HEK293 (cell line): Measurements from ENCODE around the gene SYNJ2.

ENCODE experiments used
- CTCF ChIA-PET: fragments of 350-600 bp; formaldehyde crosslinking; extraction: SDS; loops from one replicate; lab custom pipeline; 2021; ENCODE audit warnings: antibody characterized with exemption; lab: Yijun Ruan, JAX
- POLR2A ChIA-PET: fragments of 300-600 bp; formaldehyde crosslinking; extraction: SDS; loops from one replicate; lab custom pipeline; 2020; ENCODE audit warnings: antibody characterized with exemption, inconsistent platforms; lab: Yijun Ruan, JAX
- H3K27ac ChIP-seq: fragments of 200-500 bp; sonication (Bioruptor generic); 2 replicates; pipeline ENCODE4 v1.5.1; 2014; ENCODE audit warnings: low read depth, low read length, control low read depth, inconsistent platforms; ENCODE audit errors: extremely low read depth
- H3K36me3 ChIP-seq, 2 experiments: fragments of 200-500 bp in 1 of 2; sonication (Bioruptor generic) in 1 of 2; 1 replicate in 1 of 2; 2 replicates in 1 of 2; pipeline ENCODE4 v1.5.1; 2014 to 2017; ENCODE audit warnings: inconsistent platforms in 2 of 2, low read length in 2 of 2; ENCODE audit not compliant: control insufficient read depth in 2 of 2, insufficient read depth in 1 of 2
- H3K4me1 ChIP-seq: fragments of 200-500 bp; sonication (Bioruptor generic); 2 replicates; pipeline ENCODE4 v1.5.1; 2014; ENCODE audit warnings: mild to moderate bottlenecking, low read length, inconsistent platforms; ENCODE audit not compliant: control insufficient read depth, insufficient read depth
- H3K4me3 ChIP-seq: 2 replicates; pipeline ENCODE4 v1.5.1; 2011; ENCODE audit warnings: low read depth, mild to moderate bottlenecking, control low read depth, low read length, moderate library complexity
- H3K9me3 ChIP-seq: fragments of 200-500 bp; sonication (Bioruptor generic); 2 replicates; pipeline ENCODE4 v1.5.1; 2014; ENCODE audit warnings: low read depth, low read length, inconsistent platforms; ENCODE audit not compliant: control insufficient read depth, insufficient read depth
- CTCF ChIP-seq: fragments of 450-650 bp; formaldehyde crosslinking; IDR thresholded peaks from 2 replicates; pipeline ENCODE4 v1.5.1; 2016; ENCODE audit warnings: missing biosample characterization, missing genetic modification characterization
- GFI1B ChIP-seq: fragments of 450-650 bp; formaldehyde crosslinking; IDR thresholded peaks from 2 replicates; pipeline ENCODE4 v1.5.1; 2016; ENCODE audit warnings: missing biosample characterization, missing genetic modification characterization
- KLF10 ChIP-seq: fragments of 450-650 bp; IDR thresholded peaks from 2 replicates; pipeline ENCODE4 v1.5.1; 2018; ENCODE audit warnings: missing biosample characterization, mild to moderate bottlenecking, missing genetic modification characterization
- MEIS1 ChIP-seq: sonication (generic); formaldehyde crosslinking; IDR thresholded peaks from 2 replicates; pipeline ENCODE4 v1.8.1; 2022; ENCODE audit warnings: missing genetic modification reagents, mild to moderate bottlenecking, borderline replicate concordance
- PRDM10 ChIP-seq: fragments of 450-650 bp; formaldehyde crosslinking; IDR thresholded peaks from 2 replicates; pipeline ENCODE4 v1.5.1; 2016; ENCODE audit warnings: missing biosample characterization, missing genetic modification characterization
- SCRT2 ChIP-seq: fragments of 450-650 bp; formaldehyde crosslinking; IDR thresholded peaks from 2 replicates; pipeline ENCODE4 v1.5.1; 2016; ENCODE audit warnings: missing biosample characterization, missing genetic modification characterization
- TCF7L2 ChIP-seq: IDR thresholded peaks from 2 replicates; pipeline ENCODE4 v1.6.1; 2011; ENCODE audit warnings: low read depth, mild to moderate bottlenecking, inconsistent platforms, low read length, moderate library complexity, borderline replicate concordance
- WT1 ChIP-seq: fragments of 450-650 bp; formaldehyde crosslinking; IDR thresholded peaks from 2 replicates; pipeline ENCODE4 v1.5.1; 2016; ENCODE audit warnings: missing biosample characterization, missing genetic modification characterization
- ZBTB7A ChIP-seq: fragments of 450-650 bp; formaldehyde crosslinking; IDR thresholded peaks from 2 replicates; pipeline ENCODE4 v1.5.1; 2016; ENCODE audit warnings: low read depth, missing biosample characterization, missing genetic modification characterization
- ZEB2 ChIP-seq: fragments of 450-650 bp; formaldehyde crosslinking; IDR thresholded peaks from 2 replicates; pipeline ENCODE4 v1.5.1; 2016; ENCODE audit warnings: missing biosample characterization, missing genetic modification characterization
- ZFP69B ChIP-seq: fragments of 450-650 bp; formaldehyde crosslinking; IDR thresholded peaks from 2 replicates; pipeline ENCODE4 v1.5.1; 2016; ENCODE audit warnings: missing biosample characterization, missing genetic modification characterization
- ZNF223 ChIP-seq: fragments of 450-650 bp; formaldehyde crosslinking; IDR thresholded peaks from 2 replicates; pipeline ENCODE4 v1.5.1; 2016; ENCODE audit warnings: missing biosample characterization, missing genetic modification characterization
- ZNF239 ChIP-seq: fragments of 450-650 bp; formaldehyde crosslinking; IDR thresholded peaks from 2 replicates; pipeline ENCODE4 v1.5.1; 2016; ENCODE audit warnings: missing biosample characterization, missing genetic modification characterization
- ZNF302 ChIP-seq: fragments of 450-650 bp; formaldehyde crosslinking; IDR thresholded peaks from 2 replicates; pipeline ENCODE4 v1.5.1; 2016; ENCODE audit warnings: missing biosample characterization, missing genetic modification characterization, low read depth
- ZNF48 ChIP-seq: fragments of 450-650 bp; formaldehyde crosslinking; IDR thresholded peaks from 2 replicates; pipeline ENCODE4 v1.5.1; 2016; ENCODE audit warnings: missing biosample characterization, missing genetic modification characterization
- ZNF521 ChIP-seq: fragments of 450-650 bp; formaldehyde crosslinking; IDR thresholded peaks from 2 replicates; pipeline ENCODE4 v1.5.1; 2017; ENCODE audit warnings: missing biosample characterization, mild to moderate bottlenecking, missing genetic modification characterization
- ZNF529 ChIP-seq: fragments of 450-650 bp; formaldehyde crosslinking; IDR thresholded peaks from 2 replicates; pipeline ENCODE4 v1.5.1; 2017; ENCODE audit warnings: missing genetic modification characterization, missing biosample characterization; ENCODE audit not compliant: insufficient replicate concordance
- ZNF571 ChIP-seq: fragments of 450-650 bp; formaldehyde crosslinking; IDR thresholded peaks from 2 replicates; pipeline ENCODE4 v1.5.0; 2017; ENCODE audit warnings: missing biosample characterization, missing genetic modification characterization
- ZNF580 ChIP-seq: fragments of 450-650 bp; formaldehyde crosslinking; IDR thresholded peaks from 2 replicates; pipeline ENCODE4 v1.5.1; 2016; ENCODE audit warnings: missing biosample characterization, missing genetic modification characterization
- TF ChIP-seq, protein P1 (sequence below): fragments of 450-650 bp; formaldehyde crosslinking; IDR thresholded peaks from 2 replicates; pipeline ENCODE4 v1.5.1; 2016; ENCODE audit warnings: missing biosample characterization, missing genetic modification characterization
- TF ChIP-seq, protein P2 (sequence below): fragments of 450-650 bp; formaldehyde crosslinking; IDR thresholded peaks from 2 replicates; pipeline ENCODE4 v1.5.1; 2017; ENCODE audit warnings: missing biosample characterization, missing genetic modification characterization

The SYNJ2 gene

GRCh38 chr6:158057213-158057987 is 75.7 kb downstream of the SYNJ2 start:
- Histone ChIP-seq H3K36me3 (peaks cover 0 to 38% of the 10 kb centered on the region in 2 experiments; a peak in 1 of 3 replicates), H3K4me3 (no peak overlapping the region), H3K9me3 (no peaks in the 10 kb centered on the region), H3K27ac (no peak overlapping the region), H3K4me1 (no peaks in the 10 kb centered on the region)
- TF ChIP-seq CTCF (tag by site-specific recombination) (no peak), ZNF529 (tag by site-specific recombination) (no peak), ZNF223 (0 out of 2 replicates have a peak, but pooled peaks have one; percentile 36), GFI1B (tag by site-specific recombination) (no peak), ZNF48 (tag by site-specific recombination) (no peak)
- POLR2A ChIA-PET = interaction anchor here (0.6 to 1.5 kb wide), 3 partner anchors 15 to 17 kb away, joined by 3 to 4 read pairs (median 4); no protein-coding TSS in a partner anchor
- CTCF ChIA-PET = interaction anchor here (0.6 to 1.5 kb wide), 4 partner anchors 8 to 30 kb away, joined by 3 to 4 read pairs (median 4); no protein-coding TSS in a partner anchor

- no peak overlapping the region for H3K27ac ChIP-seq
- POLR2A ChIA-PET = interaction anchor here (1.5 kb wide), 1 partner anchor 17 kb away, joined by 4 read pairs; no protein-coding TSS in a partner anchor
- TF ChIP-seq ZNF521 (tag by site-specific recombination) = no peak
- TF ChIP-seq ZFP69B (tag by site-specific recombination) = no peak
- TF ChIP-seq, protein P1, sequence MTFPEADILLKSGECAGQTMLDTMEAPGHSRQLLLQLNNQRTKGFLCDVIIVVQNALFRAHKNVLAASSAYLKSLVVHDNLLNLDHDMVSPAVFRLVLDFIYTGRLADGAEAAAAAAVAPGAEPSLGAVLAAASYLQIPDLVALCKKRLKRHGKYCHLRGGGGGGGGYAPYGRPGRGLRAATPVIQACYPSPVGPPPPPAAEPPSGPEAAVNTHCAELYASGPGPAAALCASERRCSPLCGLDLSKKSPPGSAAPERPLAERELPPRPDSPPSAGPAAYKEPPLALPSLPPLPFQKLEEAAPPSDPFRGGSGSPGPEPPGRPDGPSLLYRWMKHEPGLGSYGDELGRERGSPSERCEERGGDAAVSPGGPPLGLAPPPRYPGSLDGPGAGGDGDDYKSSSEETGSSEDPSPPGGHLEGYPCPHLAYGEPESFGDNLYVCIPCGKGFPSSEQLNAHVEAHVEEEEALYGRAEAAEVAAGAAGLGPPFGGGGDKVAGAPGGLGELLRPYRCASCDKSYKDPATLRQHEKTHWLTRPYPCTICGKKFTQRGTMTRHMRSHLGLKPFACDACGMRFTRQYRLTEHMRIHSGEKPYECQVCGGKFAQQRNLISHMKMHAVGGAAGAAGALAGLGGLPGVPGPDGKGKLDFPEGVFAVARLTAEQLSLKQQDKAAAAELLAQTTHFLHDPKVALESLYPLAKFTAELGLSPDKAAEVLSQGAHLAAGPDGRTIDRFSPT (tag by site-specific recombination) = no peak
- TF ChIP-seq CTCF (tag by site-specific recombination) = no peak
- TF ChIP-seq ZBTB7A (tag by site-specific recombination) = no peak
- no peak for TF ChIP-seq ZEB2
- TF ChIP-seq ZNF580 (tag by site-specific recombination) = no peak
- no peak for TF ChIP-seq PRDM10
- TF ChIP-seq ZNF239 (tag by site-specific recombination) = no peak
- TF ChIP-seq ZNF302 = no peak
- no peak for TF ChIP-seq ZNF571 (tag by site-specific recombination)
- TF ChIP-seq, protein P2, sequence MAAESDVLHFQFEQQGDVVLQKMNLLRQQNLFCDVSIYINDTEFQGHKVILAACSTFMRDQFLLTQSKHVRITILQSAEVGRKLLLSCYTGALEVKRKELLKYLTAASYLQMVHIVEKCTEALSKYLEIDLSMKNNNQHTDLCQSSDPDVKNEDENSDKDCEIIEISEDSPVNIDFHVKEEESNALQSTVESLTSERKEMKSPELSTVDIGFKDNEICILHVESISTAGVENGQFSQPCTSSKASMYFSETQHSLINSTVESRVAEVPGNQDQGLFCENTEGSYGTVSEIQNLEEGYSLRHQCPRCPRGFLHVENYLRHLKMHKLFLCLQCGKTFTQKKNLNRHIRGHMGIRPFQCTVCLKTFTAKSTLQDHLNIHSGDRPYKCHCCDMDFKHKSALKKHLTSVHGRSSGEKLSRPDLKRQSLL = no peak
- no peak for TF ChIP-seq KLF10 (tag by site-specific recombination)
- TF ChIP-seq WT1 (tag by site-specific recombination) = no peak
- TF ChIP-seq TCF7L2 = no peak
- TF ChIP-seq SCRT2 (tag by site-specific recombination) = no peak
- TF ChIP-seq MEIS1 (CRISPR knock-in tag) = no peak
- TF ChIP-seq, all 188 proteins: peak for 0
- Histone ChIP-seq H3K4me1 (no peaks in the 10 kb centered on the region), H3K36me3 (peaks cover 0 to 44% of the 10 kb centered on the region in 2 experiments; a peak in 1 of 3 replicates), H3K4me3 (no peak overlapping the region), H3K9me3 (no peaks in the 10 kb centered on the region)
- CTCF ChIA-PET = interaction anchor here (0.6 to 1.5 kb wide), 4 partner anchors 9 to 31 kb away, joined by 3 to 4 read pairs (median 3); no protein-coding TSS in a partner anchor
Measured at GRCh38 chr6:158058171-158058651, 76.5 kb downstream of the SYNJ2 start.
